T-helper 1 cell treated with Interleukin-12 subunit alpha and Interleukin-12 subunit beta and Interleukin-4 antibody, amounts not matched to agents 30 μg/mL and 1 μg/mL, for 36 hours (primary cell): Measurements from ENCODE around the gene CRIP3.

Source experiments
- H3K27ac Mint-ChIP-seq: one replicate; pipeline ENCODE4 v1.8.0; 2021; ENCODE audit warnings: mild to moderate bottlenecking, mixed read lengths
- H3K27me3 Mint-ChIP-seq: one replicate; pipeline ENCODE4 v1.8.0; 2021; ENCODE audit warnings: low read depth, mixed read lengths
- H3K36me3 Mint-ChIP-seq: one replicate; pipeline ENCODE4 v1.8.0; 2021; ENCODE audit warnings: low read depth, mixed read lengths
- H3K4me1 Mint-ChIP-seq: one replicate; pipeline ENCODE4 v1.8.0; 2021; ENCODE audit warnings: low read depth, mixed read lengths
- H3K4me3 Mint-ChIP-seq: one replicate; pipeline ENCODE4 v1.8.0; 2021; ENCODE audit warnings: mild to moderate bottlenecking, moderate library complexity, mixed read lengths
- H3K9me3 Mint-ChIP-seq: one replicate; pipeline ENCODE4 v1.8.0; 2021; ENCODE audit warnings: mixed read lengths

Gene CRIP3

GRCh38 chr6:43276577-43277305 is 31.9 kb downstream of the CRIP3 start:
- peaks cover 78% of the 10 kb centered on the region for H3K27me3 Mint-ChIP-seq
- no peak overlapping the region for H3K27ac Mint-ChIP-seq
- H3K4me3 Mint-ChIP-seq: peak overlapping the region; percentile 33
- H3K4me1 Mint-ChIP-seq: peaks cover 16% of the 10 kb centered on the region
- peaks cover 2% of the 10 kb centered on the region for H3K36me3 Mint-ChIP-seq
- no peaks in the 10 kb centered on the region for H3K9me3 Mint-ChIP-seq

DNA sequence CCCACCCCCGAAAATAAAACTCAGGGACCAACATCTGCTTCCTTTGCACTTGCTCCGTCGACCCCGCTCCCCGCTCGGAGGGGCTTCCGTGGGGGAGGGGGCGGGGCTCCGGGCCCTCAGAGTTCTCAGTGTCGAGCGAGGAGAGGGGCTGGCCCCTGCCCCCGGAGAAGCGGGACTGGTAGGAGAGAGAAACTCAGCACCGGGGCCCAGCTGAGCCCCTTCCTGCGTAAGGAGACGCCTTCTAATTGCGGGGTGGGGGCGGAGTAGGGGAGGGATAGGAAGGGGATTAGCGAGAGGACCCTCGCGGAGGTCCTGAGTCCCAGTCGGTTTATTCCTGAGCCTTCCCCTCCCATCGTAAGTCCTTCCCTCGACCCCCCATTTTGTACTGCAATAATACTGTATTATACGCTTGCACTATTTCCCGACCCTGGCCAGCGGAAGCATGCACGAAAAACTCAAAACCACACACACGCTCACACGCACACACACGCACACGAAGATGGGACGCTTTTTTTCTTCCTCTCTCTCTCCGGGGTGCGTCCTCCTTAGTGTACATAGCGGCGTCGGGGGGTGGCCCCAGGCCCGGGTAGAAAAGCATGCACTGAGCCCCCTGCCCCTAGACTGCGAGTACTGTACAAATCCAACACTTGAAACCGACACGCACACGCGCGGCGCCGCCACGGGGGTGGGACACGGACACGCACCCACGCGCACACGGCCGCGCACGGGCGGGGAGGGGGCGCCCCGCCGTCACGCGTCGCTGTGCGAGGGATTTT is 32.6 kb downstream of the CRIP3 start:
- Mint-ChIP-seq H3K4me1 (peaks cover 16% of the 10 kb centered on the region), H3K4me3 (peak overlapping the region; percentile 83), H3K9me3 (no peaks in the 10 kb centered on the region), H3K36me3 (peaks cover 2% of the 10 kb centered on the region), H3K27me3 (peaks cover 78% of the 10 kb centered on the region), H3K27ac (peak overlapping the region; percentile 22)

DNA sequence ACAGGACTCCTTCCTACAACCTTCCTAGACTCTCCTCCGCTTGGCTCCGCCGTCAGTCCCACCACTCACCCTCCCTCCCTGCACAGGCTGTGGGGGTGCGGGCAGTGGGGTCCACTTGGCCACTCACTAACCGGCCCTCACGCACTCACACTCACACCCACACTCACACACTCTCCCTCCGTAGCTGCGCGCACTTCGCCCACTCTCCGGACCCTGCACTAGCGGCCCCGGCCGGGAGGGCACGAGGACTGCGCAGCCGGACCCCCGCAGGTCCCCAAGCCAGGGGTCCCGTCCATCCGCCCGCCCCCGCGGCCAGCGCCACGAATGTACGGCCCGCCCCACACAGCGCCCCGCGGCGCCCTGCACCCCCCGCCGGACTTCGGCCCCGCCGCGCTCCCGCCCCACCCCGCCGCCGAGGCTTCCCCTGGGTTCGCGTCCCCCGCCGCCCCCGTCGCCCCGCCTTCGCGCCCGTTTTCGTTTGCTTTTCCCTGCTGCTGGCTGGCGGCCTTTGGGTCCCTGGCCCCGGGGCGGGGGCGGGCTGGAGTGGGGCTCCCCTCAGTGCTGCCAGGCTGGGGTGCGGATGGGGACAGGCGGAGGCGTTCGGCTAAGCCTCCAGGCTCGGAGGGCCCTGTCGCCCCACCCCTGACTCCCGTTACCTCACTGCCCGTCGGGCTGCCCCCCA is 33.6 kb downstream of the CRIP3 start:
- Mint-ChIP-seq H3K4me3 (peak overlapping the region; percentile 57), H3K36me3 (peaks cover 2% of the 10 kb centered on the region), H3K27ac (no peak overlapping the region), H3K4me1 (peaks cover 17% of the 10 kb centered on the region), H3K27me3 (peaks cover 80% of the 10 kb centered on the region), H3K9me3 (no peaks in the 10 kb centered on the region)

- Mint-ChIP-seq H3K27me3 (peaks cover 77% of the 10 kb centered on the region), H3K9me3 (no peaks in the 10 kb centered on the region), H3K27ac (no peak overlapping the region), H3K4me1 (peaks cover 17% of the 10 kb centered on the region), H3K4me3 (peak overlapping the region; percentile 57), H3K36me3 (peaks cover 2% of the 10 kb centered on the region)
These were observed 34.3 kb downstream of the CRIP3 start for GRCh38 chr6:43274127-43274915.

DNA sequence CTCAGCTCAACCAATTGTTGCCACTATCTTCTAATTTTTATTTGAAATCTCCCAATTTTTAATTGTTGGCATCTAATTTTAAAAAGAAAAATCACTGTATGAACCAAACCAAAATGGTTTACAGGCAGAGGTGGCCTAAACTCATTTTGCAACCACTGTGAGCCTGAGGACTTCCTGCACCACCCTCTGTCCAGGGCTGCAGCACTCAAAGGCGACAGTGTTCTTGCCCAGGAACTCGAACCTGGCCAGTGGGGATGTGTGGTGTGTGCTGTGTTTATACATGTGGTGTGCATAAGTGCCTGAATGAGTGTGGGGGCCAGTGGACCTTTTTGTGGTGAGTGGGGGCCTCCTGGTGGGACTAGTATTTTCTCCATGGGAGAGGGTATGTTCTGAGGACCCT is 34.9 kb downstream of the CRIP3 start:
- Mint-ChIP-seq H3K4me3 (no peak overlapping the region), H3K27ac (no peak overlapping the region), H3K27me3 (peaks cover 82% of the 10 kb centered on the region), H3K4me1 (peaks cover 20% of the 10 kb centered on the region), H3K9me3 (no peaks in the 10 kb centered on the region), H3K36me3 (peaks cover 2% of the 10 kb centered on the region)

GRCh38 chr6:43271944-43272343 is 36.7 kb downstream of the CRIP3 start:
- Mint-ChIP-seq H3K4me3 (no peak overlapping the region), H3K4me1 (peaks cover 15% of the 10 kb centered on the region), H3K27me3 (peaks cover 83% of the 10 kb centered on the region)

DNA sequence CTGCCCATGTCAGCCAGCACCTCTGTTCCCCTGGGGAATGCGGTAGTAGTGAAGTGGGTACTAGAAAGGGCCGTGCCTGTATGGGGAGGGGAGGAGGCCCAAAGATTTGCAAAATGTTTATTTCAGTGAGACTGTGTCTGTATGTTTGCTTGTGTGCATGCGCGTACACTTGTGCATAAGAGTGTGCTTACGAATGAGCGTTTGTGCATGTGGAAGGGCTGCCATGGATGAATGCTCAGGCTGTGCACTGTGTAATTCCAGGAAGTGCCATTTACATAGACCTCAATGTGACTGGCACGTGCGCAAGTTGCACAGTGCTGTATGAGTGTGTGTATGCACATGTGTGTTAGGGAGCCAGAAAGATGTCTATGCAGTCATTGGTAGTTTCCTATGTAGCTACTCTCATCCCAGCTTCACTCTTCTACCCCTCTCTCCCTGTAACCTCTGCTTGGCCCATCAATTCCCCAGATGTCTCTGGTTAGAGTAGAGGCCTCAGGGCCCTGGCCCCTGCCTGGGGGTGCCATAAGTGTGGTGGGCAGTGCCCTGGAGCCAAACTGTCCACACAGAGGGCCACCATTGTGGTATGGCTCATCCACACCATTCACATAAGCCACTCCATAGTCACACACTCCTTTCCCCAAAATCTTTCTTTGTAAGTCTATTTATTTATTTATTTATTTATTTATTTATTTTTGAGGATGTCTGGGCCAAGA is 37.4 kb downstream of the CRIP3 start:
- Mint-ChIP-seq H3K4me3 (no peak overlapping the region), H3K27ac (no peak overlapping the region), H3K4me1 (peaks cover 14% of the 10 kb centered on the region), H3K27me3 (peaks cover 80% of the 10 kb centered on the region), H3K36me3 (peaks cover 2% of the 10 kb centered on the region), H3K9me3 (no peaks in the 10 kb centered on the region)

More at GRCh38 chr6:43271944-43272343, 36.7 kb downstream of the CRIP3 start:
- Mint-ChIP-seq H3K27ac (no peak overlapping the region), H3K9me3 (no peaks in the 10 kb centered on the region), H3K36me3 (peaks cover 2% of the 10 kb centered on the region)

DNA sequence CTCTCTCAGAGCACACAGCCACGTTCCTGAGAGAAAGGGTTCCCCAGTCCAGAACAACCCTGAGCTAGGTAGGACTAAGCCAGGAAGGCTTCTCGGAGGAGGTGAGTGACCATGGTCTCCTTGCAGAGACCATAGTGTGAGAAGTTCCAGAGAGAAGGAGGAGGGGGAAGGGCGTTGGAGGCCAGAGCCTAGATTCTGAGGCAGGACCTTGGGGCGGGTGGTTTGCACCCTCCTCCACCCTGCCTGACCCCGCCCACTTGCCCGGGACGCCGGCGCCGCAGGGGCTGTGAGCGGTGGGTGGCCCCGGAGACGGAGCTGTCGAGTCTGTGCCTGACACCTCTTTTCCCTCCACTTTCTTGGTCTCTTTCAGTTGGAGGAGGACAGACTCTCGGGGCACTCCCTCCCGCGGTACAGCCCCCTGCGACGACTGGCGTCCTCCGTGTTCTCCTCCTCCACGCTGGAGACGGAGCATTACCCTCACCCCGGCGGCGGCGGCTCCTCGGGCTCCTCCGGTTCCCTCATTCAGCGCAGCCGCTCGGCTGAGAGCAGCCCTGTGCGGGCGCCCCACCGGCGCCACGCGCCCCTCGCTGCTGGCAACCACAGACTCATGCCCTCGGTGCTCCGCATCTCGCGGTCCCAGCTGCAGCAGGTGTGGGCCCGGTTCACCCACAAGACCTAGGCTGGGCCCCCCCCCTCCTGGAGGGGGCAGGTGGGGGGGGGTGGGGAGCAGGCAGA is 39.2 kb downstream of the CRIP3 start:
- Mint-ChIP-seq H3K36me3 (no peaks in the 10 kb centered on the region), H3K9me3 (no peaks in the 10 kb centered on the region), H3K4me3 (peak overlapping the region; percentile 44), H3K27ac (no peak overlapping the region), H3K4me1 (peaks cover 8% of the 10 kb centered on the region), H3K27me3 (peaks cover 72% of the 10 kb centered on the region)

DNA sequence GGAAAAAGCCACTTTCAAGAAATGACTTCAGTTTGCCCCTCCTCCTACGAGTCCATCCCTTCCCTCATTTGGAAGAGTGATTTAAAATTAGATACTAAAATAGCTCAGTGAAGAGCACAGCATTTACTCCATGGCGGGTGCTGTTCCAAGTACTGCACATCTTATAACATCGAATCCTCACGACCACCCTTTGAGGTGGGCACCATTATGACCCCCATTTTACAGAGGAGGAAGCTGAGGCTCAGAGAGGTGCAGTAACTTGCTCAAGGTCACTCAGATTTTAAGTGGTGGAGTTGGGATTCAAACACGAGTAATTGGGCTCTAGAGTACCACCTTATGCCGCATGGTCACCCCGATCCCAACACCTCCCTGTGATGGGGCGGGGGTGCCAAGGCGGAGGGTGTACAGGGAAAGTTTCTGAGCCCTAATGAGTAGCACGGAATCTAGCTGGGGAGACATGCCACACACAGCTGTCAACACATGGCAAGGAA is 39.8 kb downstream of the CRIP3 start:
- peaks cover 69% of the 10 kb centered on the region for H3K27me3 Mint-ChIP-seq
- H3K4me3 Mint-ChIP-seq: peak overlapping the region; percentile 38
- H3K4me1 Mint-ChIP-seq: peaks cover 7% of the 10 kb centered on the region
- H3K27ac Mint-ChIP-seq: no peak overlapping the region
- no peaks in the 10 kb centered on the region for H3K9me3 Mint-ChIP-seq
- H3K36me3 Mint-ChIP-seq: no peaks in the 10 kb centered on the region

- H3K4me3 Mint-ChIP-seq: no peak overlapping the region
- H3K4me1 Mint-ChIP-seq: peaks cover 5% of the 10 kb centered on the region
- H3K9me3 Mint-ChIP-seq: no peaks in the 10 kb centered on the region
- no peak overlapping the region for H3K27ac Mint-ChIP-seq
- H3K27me3 Mint-ChIP-seq: peaks cover 67% of the 10 kb centered on the region
- no peaks in the 10 kb centered on the region for H3K36me3 Mint-ChIP-seq
These were observed 40.3 kb downstream of the CRIP3 start for GRCh38 chr6:43268355-43268700.

- H3K9me3 Mint-ChIP-seq: no peaks in the 10 kb centered on the region
- no peak overlapping the region for H3K4me3 Mint-ChIP-seq
- H3K4me1 Mint-ChIP-seq: peaks cover 5% of the 10 kb centered on the region
- H3K36me3 Mint-ChIP-seq: no peaks in the 10 kb centered on the region
- no peak overlapping the region for H3K27ac Mint-ChIP-seq
- peaks cover 62% of the 10 kb centered on the region for H3K27me3 Mint-ChIP-seq
These were observed 40.8 kb downstream of the CRIP3 start for GRCh38 chr6:43267619-43268354.

DNA sequence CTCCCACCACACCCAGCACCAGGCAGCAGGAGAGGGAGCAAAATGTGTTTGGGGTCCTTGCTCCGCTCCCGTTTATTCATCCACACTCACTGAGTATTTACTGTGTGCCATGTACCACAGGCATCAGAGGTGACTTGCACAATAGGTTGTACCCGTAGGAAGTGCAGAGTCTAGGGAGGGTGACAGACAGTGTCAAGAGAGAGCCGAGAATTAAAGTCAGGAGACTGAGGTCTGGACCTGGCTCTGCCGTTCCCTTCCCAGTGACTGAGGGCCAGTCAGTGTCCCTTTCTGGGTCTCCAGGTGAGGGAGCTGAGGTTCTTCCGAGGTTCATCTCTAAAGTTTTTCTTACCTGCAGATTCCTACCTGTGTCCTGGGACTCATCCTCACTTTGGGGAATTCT is 43.1 kb downstream of the CRIP3 start:
- Mint-ChIP-seq H3K27ac (no peak overlapping the region), H3K36me3 (no peaks in the 10 kb centered on the region), H3K9me3 (no peaks in the 10 kb centered on the region), H3K4me3 (no peak overlapping the region), H3K27me3 (peaks cover 43% of the 10 kb centered on the region), H3K4me1 (peaks cover 5% of the 10 kb centered on the region)
